Measurements from ENCODE around the gene C17orf67. TPM values are rescaled to one million over a fixed set of nuclear protein-coding genes. Genes with fewer than 3 reads are reported as not detected.

Gene C17orf67
- total and polyA plus RNA-seq, 9 of the 15 experiments (the other 6 are each of a cell fraction or from before 2014, with no cell fraction given) = 0.07 to 1.7 (median 0.59) TPM

DNA sequence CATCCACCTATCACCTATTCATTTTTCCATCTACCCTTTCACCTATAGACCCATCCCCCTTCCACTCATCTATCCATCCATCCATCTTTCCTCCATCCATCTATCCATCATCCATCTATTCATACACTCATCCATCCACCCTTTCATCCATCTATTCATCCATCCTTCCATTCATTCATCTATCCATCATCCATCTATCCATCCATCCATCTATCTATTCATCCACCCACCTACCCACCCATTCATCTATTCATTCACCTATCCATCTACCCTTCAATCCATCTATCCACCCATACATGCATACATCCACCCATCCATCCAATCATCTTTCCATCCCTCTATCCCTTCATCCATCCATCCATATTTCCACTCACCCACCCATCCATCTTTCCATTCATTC, 63.3 kb downstream of the C17orf67 start:
- TF ChIP-seq PML (IDR thresholded peaks at IDR 0.05; ENCODE audit: low read length) (no peak), CHCHD3 (CRISPR knock-in tag; IDR thresholded peaks at IDR 0.05) (no peak), ZBTB7A (IDR thresholded peaks at IDR 0.05; ENCODE audit: borderline replicate concordance, control insufficient read depth, low read depth, low read length) (no peak), ZNF696 (CRISPR knock-in tag; conservative IDR thresholded peaks at IDR 0.05) (no peak), ZNF23 (CRISPR knock-in tag; IDR thresholded peaks at IDR 0.05) (no peak), CEBPG (CRISPR knock-in tag; IDR thresholded peaks at IDR 0.05) (no peak), CEBPG (tag; conservative IDR thresholded peaks at IDR 0.05 in 1 of 2, IDR thresholded peaks at IDR 0.05 in 1 of 2) (no peak), ZBTB1 (CRISPR knock-in tag; IDR thresholded peaks at IDR 0.05; ENCODE audit: borderline replicate concordance, low read depth) (no peak), EGR1 (conservative IDR thresholded peaks at IDR 0.05) (no peak)
- TF ChIP-seq, protein P1, sequence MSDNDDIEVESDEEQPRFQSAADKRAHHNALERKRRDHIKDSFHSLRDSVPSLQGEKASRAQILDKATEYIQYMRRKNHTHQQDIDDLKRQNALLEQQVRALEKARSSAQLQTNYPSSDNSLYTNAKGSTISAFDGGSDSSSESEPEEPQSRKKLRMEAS (CRISPR knock-in tag; IDR thresholded peaks at IDR 0.05) = no peak
- no peaks in the 10 kb centered on the region for H3K79me2 ChIP-seq (ENCODE audit: control insufficient read depth, insufficient read depth, low read length)
- DNase-seq (ENCODE audit: extremely low read depth in 1 of 4, low spot score in 3 of 4) (no peak), FAIRE-seq (no peak), ATAC-seq (no peak)
- no peak overlapping the region for H3K9ac ChIP-seq (ENCODE audit: insufficient read depth in 1 of 2, low read depth in 2 of 2, low read length in 2 of 2)
- H3K27ac ChIP-seq (ENCODE audit: extremely low read depth, low read depth, low read length) = no peak overlapping the region
- in situ Hi-C loops (cut with MboI) = no loop called here
- no peak overlapping the region for H3K4me3 ChIP-seq
- ChIA-PET POLR2A (no interaction called here), CTCF (ENCODE audit: low intra/inter-chr PET ratio) (no interaction called here)
- no peaks in the 10 kb centered on the region for H3K36me3 ChIP-seq (ENCODE audit: control insufficient read depth, insufficient read depth, low read length)
- H3K4me2 ChIP-seq (ENCODE audit: insufficient read depth, low read length) = no peak overlapping the region
- peaks cover 9 to 31% of the 10 kb centered on the region in 2 experiments; a peak in 4 of 5 replicates for H3K27me3 ChIP-seq (ENCODE audit: control insufficient read depth in 2 of 2, insufficient read depth in 2 of 2, low read length in 2 of 2)
- intact Hi-C loops (cut with micrococcal nuclease) = no loop called here
- H4K20me1 ChIP-seq (replicated peaks; ENCODE audit: control insufficient read depth, insufficient read depth, low read length) = no peaks in the 10 kb centered on the region
- BruUV-seq (replicated peaks) = no TSS peak
- peaks cover 0 to 7% of the 10 kb centered on the region in 2 experiments; a peak in 2 of 5 replicates for H3K4me1 ChIP-seq (replicated peaks in 1 of 2; ENCODE audit: control insufficient read depth in 2 of 2, insufficient read depth in 2 of 2, low read length in 2 of 2)
- H3K9me1 ChIP-seq (ENCODE audit: control insufficient read depth, insufficient read depth, low read length) = no peaks in the 10 kb centered on the region
- H2AFZ ChIP-seq (ENCODE audit: low read depth, low read length) = no peak overlapping the region
- no peaks in the 10 kb centered on the region for H3K9me3 ChIP-seq (replicated peaks; ENCODE audit: control insufficient read depth, insufficient read depth, low read depth, low read length)

All from K562 (cell line).